ENCODE data around the gene APLP2. TPM values are rescaled to one million over a fixed set of nuclear protein-coding genes. Genes with fewer than 3 reads are reported as not detected.

APLP2 gene
- total and polyA plus RNA-seq, 2 of the 13 experiments (the other 11 are each of a cell fraction or from before 2014, with no cell fraction given) = 315 to 594 TPM

GRCh38 chr11:130042093-130042591, 27.6 kb upstream of the APLP2 start (continued):
- TF ChIP-seq MIER2 (CRISPR knock-in tag; IDR thresholded peaks at IDR 0.05) (no peak), MED1 (CRISPR knock-in tag; IDR thresholded peaks at IDR 0.05) (peak; percentile 57), ZNF512B (CRISPR knock-in tag; IDR thresholded peaks at IDR 0.05; ENCODE audit: borderline replicate concordance) (no peak), GATAD2A (CRISPR knock-in tag; IDR thresholded peaks at IDR 0.05) (peak; percentile 80), ELF4 (CRISPR knock-in tag; IDR thresholded peaks at IDR 0.05; ENCODE audit: borderline replicate concordance) (no peak), ZKSCAN8 (CRISPR knock-in tag; IDR thresholded peaks at IDR 0.05; ENCODE audit: borderline replicate concordance) (0 out of 2 replicates have a peak, but pooled peaks have one; percentile 29), ATF3 (CRISPR knock-in tag; IDR thresholded peaks at IDR 0.05) (peak; percentile 82), ZNF256 (CRISPR knock-in tag; conservative IDR thresholded peaks at IDR 0.05) (no peak), AHR (CRISPR knock-in tag; IDR thresholded peaks at IDR 0.05) (no peak), CEBPG (CRISPR knock-in tag; IDR thresholded peaks at IDR 0.05) (peak; percentile 83), TFDP2 (CRISPR knock-in tag; IDR thresholded peaks at IDR 0.05) (no peak), DBP (CRISPR knock-in tag; IDR thresholded peaks at IDR 0.05; ENCODE audit: not compliant biosample characterization) (no peak), THRA (CRISPR knock-in tag; IDR thresholded peaks at IDR 0.05; ENCODE audit: borderline replicate concordance) (peak; percentile 27; the same call in 1 of the 2 replicates), MAX (IDR thresholded peaks at IDR 0.05) (peak; percentile 54; the same call in 1 of the 2 replicates), ZNF547 (CRISPR knock-in tag; IDR thresholded peaks at IDR 0.05) (no peak), ZSCAN22 (CRISPR knock-in tag; IDR thresholded peaks at IDR 0.05) (no peak), MXD3 (CRISPR knock-in tag; IDR thresholded peaks at IDR 0.05) (no peak), ZNF768 (CRISPR knock-in tag; IDR thresholded peaks at IDR 0.05) (0 out of 2 replicates have a peak, but pooled peaks have one; percentile 15), HHEX (CRISPR knock-in tag; IDR thresholded peaks at IDR 0.05) (no peak), CBX1 (IDR thresholded peaks at IDR 0.05; ENCODE audit: low read depth) (no peak)

Data from HepG2 (cell line).